ENCODE measurements around the gene ARSB. TPM values are rescaled to one million over a fixed set of nuclear protein-coding genes. Genes with fewer than 3 reads are reported as not detected.

ARSB gene
- total RNA-seq, 1 experiment from 2014 or later = 11.4 TPM

- no CpG with 5 or more reads among the region's 10 CpGs for WGBS (ENCODE audit: extremely low coverage, insufficient read length, low lambda C conversion rate)
- H3K27ac Mint-ChIP-seq = no peak overlapping the region
- no peak overlapping the region for H2BK120ac ChIP-seq (ENCODE audit: low read depth, low read length, poor library complexity, severe bottlenecking)
Observed at GRCh38 chr5:78888580-78889368, 96.3 kb downstream of the ARSB start.

More at GRCh38 chr5:78888580-78889368, 96.3 kb downstream of the ARSB start:
- DNase-seq = no peak
- H3K23me2 ChIP-seq (ENCODE audit: insufficient read length, low read depth, low read length, poor library complexity, severe bottlenecking) = no peaks in the 10 kb centered on the region
- no peak overlapping the region for H3K9ac ChIP-seq (ENCODE audit: extremely low read depth, insufficient read length, low read length)
- no peaks in the 10 kb centered on the region for H3K9me3 Mint-ChIP-seq
- H2BK20ac ChIP-seq (ENCODE audit: low read depth, low read length, poor library complexity, severe bottlenecking) = no peak overlapping the region
- H4K8ac ChIP-seq (replicated peaks; ENCODE audit: insufficient read length, low read depth, low read length) = no peak overlapping the region
- H3K4me1 Mint-ChIP-seq = peaks cover 3 to 4% of the 10 kb centered on the region in 2 experiments; a peak in 2 of 4 replicates
- H2BK12ac ChIP-seq (ENCODE audit: insufficient read length, low read depth, low read length) = no peak overlapping the region
- H3K27ac ChIP-seq (ENCODE audit: insufficient read length, low read depth, low read length) = no peak overlapping the region
- no peaks in the 10 kb centered on the region for H4K20me1 ChIP-seq (ENCODE audit: control insufficient read depth, insufficient read depth, insufficient read length)
- no peak overlapping the region for H3K4me2 ChIP-seq (ENCODE audit: insufficient read depth, insufficient read length, low read length)
- no peak overlapping the region for H3K14ac ChIP-seq (ENCODE audit: insufficient read depth, low read length)
- H3K56ac ChIP-seq (ENCODE audit: insufficient read length, low read depth, low read length) = no peak overlapping the region
- no peak for TF ChIP-seq CTCF (conservative IDR thresholded peaks at IDR 0.05)
- no peak overlapping the region for H2AFZ ChIP-seq (ENCODE audit: low read length)
- H4K5ac ChIP-seq (ENCODE audit: insufficient read length, low read depth, low read length) = no peak overlapping the region
- no peaks in the 10 kb centered on the region for H3K27me3 ChIP-seq (ENCODE audit: insufficient read depth, low read length)
- no peak overlapping the region for H3K18ac ChIP-seq (ENCODE audit: insufficient read length, low read depth, low read length)
- H3K79me2 ChIP-seq (ENCODE audit: insufficient read depth, low read length) = no peaks in the 10 kb centered on the region
- no peak overlapping the region for H4K91ac ChIP-seq (ENCODE audit: insufficient read length, low read depth, low read length)
- H2BK15ac ChIP-seq (ENCODE audit: low read depth, low read length) = no peak overlapping the region
- H3K4ac ChIP-seq (ENCODE audit: low read depth, low read length) = no peak overlapping the region
- H3K23ac ChIP-seq (ENCODE audit: insufficient read length, low read depth, low read length) = no peak overlapping the region
- no peaks in the 10 kb centered on the region for H3K9me3 ChIP-seq (ENCODE audit: control insufficient read depth, low read depth, low read length)
- no peak overlapping the region for H3T11ph ChIP-seq (ENCODE audit: low read length)
- no peaks in the 10 kb centered on the region; the same call in 1 of the 2 replicates for H3K4me1 ChIP-seq (ENCODE audit: insufficient read depth, low read length)
- H3K36me3 Mint-ChIP-seq (ENCODE audit: insufficient read depth in 1 of 3, low read depth in 3 of 3) = 0 out of 7 replicates have a peak, but pooled peaks cover 0 to 1% (median 0%) of the 10 kb centered on the region in 3 experiments
- no peak overlapping the region for H3K4me3 Mint-ChIP-seq
- no peaks in the 10 kb centered on the region for H3K27me3 Mint-ChIP-seq (ENCODE audit: low read depth)
- H3K79me1 ChIP-seq (ENCODE audit: insufficient read depth, low read depth, low read length, poor library complexity, severe bottlenecking) = no peaks in the 10 kb centered on the region
- H2BK5ac ChIP-seq (ENCODE audit: insufficient read length, low read length) = no peak overlapping the region
- H2AK5ac ChIP-seq (ENCODE audit: insufficient read length, low read length) = no peak overlapping the region

Data from H9 (cell line).